WTC11 (cell line): ENCODE data around the gene SURF6.

Experiments
- JAZF1 ChIP-seq: fragments of 250-450 bp; sonication (Bioruptor Pico); IDR thresholded peaks from 2 replicates; pipeline ENCODE4 v1.9.0; 2021; ENCODE audit warnings: moderate library complexity, mild to moderate bottlenecking, inconsistent platforms
- NR1H2 ChIP-seq: sonication (generic); formaldehyde crosslinking; IDR thresholded peaks from 2 replicates; pipeline ENCODE4 v1.9.0; 2021; ENCODE audit warnings: mild to moderate bottlenecking, moderate library complexity, missing genetic modification reagents
- NR2C2 ChIP-seq: sonication (generic); formaldehyde crosslinking; IDR thresholded peaks from 2 replicates; pipeline ENCODE4 v1.8.0; 2022; ENCODE audit warnings: mild to moderate bottlenecking, missing genetic modification reagents
- NR3C1 ChIP-seq: sonication (generic); formaldehyde crosslinking; conservative IDR thresholded peaks from 2 replicates; pipeline ENCODE4 v1.8.1; 2023; ENCODE audit warnings: low read depth, mild to moderate bottlenecking, missing genetic modification reagents
- SOX15 ChIP-seq: fragments of 250-450 bp; sonication (Bioruptor Pico); IDR thresholded peaks from 2 replicates; pipeline ENCODE4 v1.9.0; 2021; ENCODE audit warnings: mild to moderate bottlenecking
- SP1 ChIP-seq: sonication (generic); formaldehyde crosslinking; conservative IDR thresholded peaks from 2 replicates; pipeline ENCODE4 v1.8.1; 2022; ENCODE audit warnings: missing genetic modification reagents
- TF ChIP-seq, protein P1 (sequence below): sonication (generic); formaldehyde crosslinking; IDR thresholded peaks from 2 replicates; pipeline ENCODE4 v1.8.0; 2023; ENCODE audit warnings: missing genetic modification reagents
- TF ChIP-seq, protein P2 (sequence below): sonication (generic); formaldehyde crosslinking; conservative IDR thresholded peaks from 2 replicates; pipeline ENCODE4 v1.8.1; 2022; ENCODE audit warnings: mild to moderate bottlenecking, missing genetic modification reagents
- TF ChIP-seq, protein P3 (sequence below): sonication (generic); formaldehyde crosslinking; IDR thresholded peaks from 2 replicates; pipeline ENCODE4 v1.8.1; 2022; ENCODE audit warnings: low read depth, missing genetic modification reagents, borderline replicate concordance
- TF ChIP-seq, protein P4 (sequence below): sonication (generic); formaldehyde crosslinking; IDR thresholded peaks from 2 replicates; pipeline ENCODE4 v1.8.1; 2023; ENCODE audit warnings: mild to moderate bottlenecking, moderate library complexity, missing genetic modification reagents
- TF ChIP-seq, protein P5 (sequence below): fragments of 200-600 bp; IDR thresholded peaks from 2 replicates; pipeline ENCODE4 v1.8.0; 2022; ENCODE audit warnings: antibody characterized with exemption

DNA sequence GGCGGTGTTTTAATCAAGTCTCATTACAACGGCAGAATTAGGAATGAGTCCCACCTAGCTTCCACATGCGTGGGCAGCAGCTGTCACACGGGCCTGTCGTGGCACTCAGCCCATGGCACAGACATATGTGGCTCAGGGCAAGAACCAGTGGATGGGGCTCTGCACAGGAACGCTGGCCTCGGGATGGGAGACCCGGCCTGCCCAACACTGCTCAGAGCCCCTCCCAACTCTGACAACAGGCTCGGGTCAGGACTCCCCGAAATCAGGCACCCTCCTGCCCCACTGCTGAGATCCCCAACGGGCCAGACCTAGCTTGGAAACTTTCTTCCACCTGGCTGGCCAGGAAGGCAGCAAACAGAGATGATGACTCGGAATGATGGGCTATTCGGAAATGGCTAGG is 4.9 kb upstream of the SURF6 start:
- TF ChIP-seq, protein P1, sequence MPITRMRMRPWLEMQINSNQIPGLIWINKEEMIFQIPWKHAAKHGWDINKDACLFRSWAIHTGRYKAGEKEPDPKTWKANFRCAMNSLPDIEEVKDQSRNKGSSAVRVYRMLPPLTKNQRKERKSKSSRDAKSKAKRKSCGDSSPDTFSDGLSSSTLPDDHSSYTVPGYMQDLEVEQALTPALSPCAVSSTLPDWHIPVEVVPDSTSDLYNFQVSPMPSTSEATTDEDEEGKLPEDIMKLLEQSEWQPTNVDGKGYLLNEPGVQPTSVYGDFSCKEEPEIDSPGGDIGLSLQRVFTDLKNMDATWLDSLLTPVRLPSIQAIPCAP, result no peak
- TF ChIP-seq JAZF1 (CRISPR knock-in tag), result no peak
- no peak for TF ChIP-seq SP1 (CRISPR knock-in tag)
- TF ChIP-seq, protein P2, sequence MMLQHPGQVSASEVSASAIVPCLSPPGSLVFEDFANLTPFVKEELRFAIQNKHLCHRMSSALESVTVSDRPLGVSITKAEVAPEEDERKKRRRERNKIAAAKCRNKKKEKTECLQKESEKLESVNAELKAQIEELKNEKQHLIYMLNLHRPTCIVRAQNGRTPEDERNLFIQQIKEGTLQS, result no peak
- TF ChIP-seq NR1H2 (CRISPR knock-in tag), result no peak
- TF ChIP-seq, protein P3, sequence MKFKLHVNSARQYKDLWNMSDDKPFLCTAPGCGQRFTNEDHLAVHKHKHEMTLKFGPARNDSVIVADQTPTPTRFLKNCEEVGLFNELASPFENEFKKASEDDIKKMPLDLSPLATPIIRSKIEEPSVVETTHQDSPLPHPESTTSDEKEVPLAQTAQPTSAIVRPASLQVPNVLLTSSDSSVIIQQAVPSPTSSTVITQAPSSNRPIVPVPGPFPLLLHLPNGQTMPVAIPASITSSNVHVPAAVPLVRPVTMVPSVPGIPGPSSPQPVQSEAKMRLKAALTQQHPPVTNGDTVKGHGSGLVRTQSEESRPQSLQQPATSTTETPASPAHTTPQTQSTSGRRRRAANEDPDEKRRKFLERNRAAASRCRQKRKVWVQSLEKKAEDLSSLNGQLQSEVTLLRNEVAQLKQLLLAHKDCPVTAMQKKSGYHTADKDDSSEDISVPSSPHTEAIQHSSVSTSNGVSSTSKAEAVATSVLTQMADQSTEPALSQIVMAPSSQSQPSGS (CRISPR knock-in tag), result no peak
- TF ChIP-seq, protein P4, sequence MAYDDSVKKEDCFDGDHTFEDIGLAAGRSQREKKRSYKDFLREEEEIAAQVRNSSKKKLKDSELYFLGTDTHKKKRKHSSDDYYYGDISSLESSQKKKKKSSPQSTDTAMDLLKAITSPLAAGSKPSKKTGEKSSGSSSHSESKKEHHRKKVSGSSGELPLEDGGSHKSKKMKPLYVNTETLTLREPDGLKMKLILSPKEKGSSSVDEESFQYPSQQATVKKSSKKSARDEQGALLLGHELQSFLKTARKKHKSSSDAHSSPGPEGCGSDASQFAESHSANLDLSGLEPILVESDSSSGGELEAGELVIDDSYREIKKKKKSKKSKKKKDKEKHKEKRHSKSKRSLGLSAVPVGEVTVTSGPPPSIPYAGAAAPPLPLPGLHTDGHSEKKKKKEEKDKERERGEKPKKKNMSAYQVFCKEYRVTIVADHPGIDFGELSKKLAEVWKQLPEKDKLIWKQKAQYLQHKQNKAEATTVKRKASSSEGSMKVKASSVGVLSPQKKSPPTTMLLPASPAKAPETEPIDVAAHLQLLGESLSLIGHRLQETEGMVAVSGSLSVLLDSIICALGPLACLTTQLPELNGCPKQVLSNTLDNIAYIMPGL (CRISPR knock-in tag), result no peak
- TF ChIP-seq NR3C1 (CRISPR knock-in tag), result no peak
- no peak for TF ChIP-seq SOX15 (CRISPR knock-in tag)
- no peak for TF ChIP-seq NR2C2 (CRISPR knock-in tag)
- TF ChIP-seq, protein P5, sequence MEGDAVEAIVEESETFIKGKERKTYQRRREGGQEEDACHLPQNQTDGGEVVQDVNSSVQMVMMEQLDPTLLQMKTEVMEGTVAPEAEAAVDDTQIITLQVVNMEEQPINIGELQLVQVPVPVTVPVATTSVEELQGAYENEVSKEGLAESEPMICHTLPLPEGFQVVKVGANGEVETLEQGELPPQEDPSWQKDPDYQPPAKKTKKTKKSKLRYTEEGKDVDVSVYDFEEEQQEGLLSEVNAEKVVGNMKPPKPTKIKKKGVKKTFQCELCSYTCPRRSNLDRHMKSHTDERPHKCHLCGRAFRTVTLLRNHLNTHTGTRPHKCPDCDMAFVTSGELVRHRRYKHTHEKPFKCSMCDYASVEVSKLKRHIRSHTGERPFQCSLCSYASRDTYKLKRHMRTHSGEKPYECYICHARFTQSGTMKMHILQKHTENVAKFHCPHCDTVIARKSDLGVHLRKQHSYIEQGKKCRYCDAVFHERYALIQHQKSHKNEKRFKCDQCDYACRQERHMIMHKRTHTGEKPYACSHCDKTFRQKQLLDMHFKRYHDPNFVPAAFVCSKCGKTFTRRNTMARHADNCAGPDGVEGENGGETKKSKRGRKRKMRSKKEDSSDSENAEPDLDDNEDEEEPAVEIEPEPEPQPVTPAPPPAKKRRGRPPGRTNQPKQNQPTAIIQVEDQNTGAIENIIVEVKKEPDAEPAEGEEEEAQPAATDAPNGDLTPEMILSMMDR, result no peak
